ENCODE results near the gene ISYNA1. TPM values are rescaled to one million over a fixed set of nuclear protein-coding genes. Genes with fewer than 3 reads are reported as not detected.

The ISYNA1 gene
- total and polyA plus RNA-seq, 2 of the 13 experiments (the other 11 are each of a cell fraction or from before 2014, with no cell fraction given): 29.6 to 48.5 TPM

DNA sequence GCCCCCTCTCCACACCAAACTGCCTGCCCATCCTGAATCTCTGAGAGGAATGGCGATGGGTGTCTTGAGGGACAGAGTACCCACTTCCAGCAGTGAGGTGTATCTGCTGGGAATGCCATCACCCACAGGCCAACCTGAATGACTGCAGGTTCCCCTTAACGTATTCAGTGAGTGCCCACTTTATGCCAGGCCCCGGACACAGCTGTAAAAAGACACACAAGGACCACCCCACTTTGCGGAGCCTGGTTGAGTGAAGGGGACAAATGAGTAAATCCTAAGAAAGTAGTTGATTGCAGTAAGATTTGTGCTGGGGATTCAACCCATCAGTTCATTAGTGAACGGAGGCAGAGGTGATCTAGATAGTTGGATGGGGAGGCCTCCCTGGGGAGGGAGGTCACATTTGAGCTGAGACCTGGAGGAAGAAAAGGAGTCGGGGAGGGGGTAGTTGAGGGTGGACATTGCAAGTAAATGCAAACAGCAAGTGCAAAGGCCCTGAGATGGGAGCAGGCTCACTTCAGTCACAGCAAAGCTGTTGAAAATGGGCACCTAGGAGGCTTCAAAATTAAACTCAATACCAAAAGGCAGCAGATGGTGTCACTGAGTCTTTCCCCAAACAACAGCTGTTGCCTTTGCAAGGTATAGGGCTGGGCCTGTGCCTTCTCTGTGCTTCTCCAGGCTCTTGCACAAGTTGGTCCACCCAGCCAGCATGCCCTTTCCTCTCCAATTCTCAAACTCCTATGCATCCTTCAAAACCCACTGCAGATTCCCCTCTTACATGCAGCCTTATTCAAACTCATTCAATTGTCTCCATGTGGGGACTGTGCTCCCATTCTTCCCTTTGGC is 47.6 kb downstream of the ISYNA1 start (continued):
- TF ChIP-seq ZBTB38 (CRISPR knock-in tag; IDR thresholded peaks at IDR 0.05) (no peak), NBN (conservative IDR thresholded peaks at IDR 0.05) (no peak), ZMAT3 (CRISPR knock-in tag; conservative IDR thresholded peaks at IDR 0.05) (no peak)

- peaks cover 29% of the 10 kb centered on the region for H3K79me2 ChIP-seq (ENCODE audit: insufficient read depth, low read length)
- POLR2A ChIA-PET: interaction anchor here (0.9 to 14.3 kb wide), 13 partner anchors 9 to 115 kb away, joined by 3 to 514 read pairs (median 6); partner anchors contain the start of genes IQCN and JUND
- H3K4me1 ChIP-seq (ENCODE audit: insufficient read depth, low read length): peaks cover 28% of the 10 kb centered on the region
- H3K27ac ChIP-seq (ENCODE audit: extremely low read length, insufficient read depth, low read length): no peak overlapping the region
- peaks cover 4 to 24% of the 10 kb centered on the region in 2 experiments; a peak in 4 of 5 replicates for H3K36me3 ChIP-seq (replicated peaks in 1 of 2; ENCODE audit: control insufficient read depth in 1 of 2, insufficient read depth in 2 of 2, low read length in 2 of 2)
- H3K4me3 ChIP-seq (replicated peaks in 1 of 3; ENCODE audit: insufficient read depth in 1 of 3, low read depth in 2 of 3, low read length in 3 of 3): no peak overlapping the region
- no peak overlapping the region for H3K9ac ChIP-seq (ENCODE audit: insufficient read depth, low read depth, low read length)
- no peaks in the 10 kb centered on the region; a peak in 1 of 5 replicates for H3K27me3 ChIP-seq (ENCODE audit: control insufficient read depth in 1 of 2, insufficient read depth in 2 of 2, low read length in 2 of 2)
- H3K9me3 ChIP-seq (ENCODE audit: low read length): no peaks in the 10 kb centered on the region
- intact Hi-C loops (cut with micrococcal nuclease; ENCODE audit: unreplicated experiment): loop anchor here (5.0 kb wide), 1 partner anchor 42 kb away; no protein-coding TSS in a partner anchor
- no peak overlapping the region for H2AFZ ChIP-seq (ENCODE audit: low read length)
- H3K4me2 ChIP-seq (ENCODE audit: low read depth, low read length): no peak overlapping the region
- FAIRE-seq: no peak
- ATAC-seq: no peak; the same call in 2 of the 3 replicates
- no peak for DNase-seq (ENCODE audit: low spot score)
- CTCF ChIA-PET (ENCODE audit: low intra/inter-chr PET ratio, low total read pairs): interaction anchor here (4.4 kb wide), 1 partner anchor 40 kb away, joined by 20 read pairs; no protein-coding TSS in a partner anchor
- H4K20me1 ChIP-seq (ENCODE audit: insufficient read depth, low read length): peaks cover 42% of the 10 kb centered on the region
- in situ Hi-C loops (cut with HindIII; ENCODE audit: extremely low pct_ligation_motif_present, low pct_unique_long_range_greater_than_20kb): no loop called here
- no TSS peak for BruUV-seq (replicated peaks)
- peak; percentile 77; the same call in 1 of the 2 replicates for TF ChIP-seq ZNF816 (CRISPR knock-in tag; IDR thresholded peaks at IDR 0.05; ENCODE audit: borderline replicate concordance)
- peak; percentile 76; the same call in 1 of the 2 replicates for TF ChIP-seq ZNF709 (CRISPR knock-in tag; IDR thresholded peaks at IDR 0.05)
- TF ChIP-seq MIER3 (CRISPR knock-in tag; IDR thresholded peaks at IDR 0.05; ENCODE audit: borderline replicate concordance): 0 out of 2 replicates have a peak, but pooled peaks have one; percentile 7
- TF ChIP-seq ZNF879 (CRISPR knock-in tag; IDR thresholded peaks at IDR 0.05): no peak
- TF ChIP-seq AFF4 (CRISPR knock-in tag; IDR thresholded peaks at IDR 0.05): peak; percentile 33; the same call in 1 of the 2 replicates
- no peak for TF ChIP-seq MNT (IDR thresholded peaks at IDR 0.05)
- TF ChIP-seq ZNF18 (CRISPR knock-in tag; IDR thresholded peaks at IDR 0.05; ENCODE audit: insufficient replicate concordance): peak; percentile 39
- TF ChIP-seq ETV6 (CRISPR knock-in tag; conservative IDR thresholded peaks at IDR 0.05): no peak
- TF ChIP-seq ZNF605 (CRISPR knock-in tag; IDR thresholded peaks at IDR 0.05): 0 out of 2 replicates have a peak, but pooled peaks have one; percentile 1
Observed at GRCh38 chr19:18389726-18390064, 48.2 kb downstream of the ISYNA1 start.
